ENCODE data around the gene TEN1. TPM values are rescaled to one million over a fixed set of nuclear protein-coding genes. Genes with fewer than 3 reads are reported as not detected.

The TEN1 gene
- total RNA-seq, 1 donor from 2014 or later, result 10.3 TPM

GRCh38 chr17:75976175-75976848 lies 2.7 kb upstream of the TEN1 start:
- no peak overlapping the region for H3K4me3 ChIP-seq
- no peaks in the 10 kb centered on the region for H3K9me3 ChIP-seq
- H3K27ac ChIP-seq, result peak overlapping the region; percentile 30
- intact Hi-C loops (cut with DNase I), result no loop called here
- TF ChIP-seq POLR2A (IDR thresholded peaks at IDR 0.05) (no peak), POLR2AphosphoS5 (IDR thresholded peaks at IDR 0.05; ENCODE audit: insufficient read depth in 1 of 2, low read depth in 1 of 2) (no peak), CTCF (IDR thresholded peaks at IDR 0.05) (no peak)
- no peaks in the 10 kb centered on the region for H3K27me3 ChIP-seq
- peaks cover 44% of the 10 kb centered on the region for H3K4me1 ChIP-seq
- no peak for DNase-seq (ENCODE audit: extremely low spot score in 2 of 2)
- peaks cover 0 to 4% of the 10 kb centered on the region in 2 donors for H3K36me3 ChIP-seq

GRCh38 chr17:75979705-75980187 lies 706 bp downstream of the TEN1 start:
- intact Hi-C loops (cut with DNase I), result no loop called here

GRCh38 chr17:75980188-75981018 lies 1.4 kb downstream of the TEN1 start:
- intact Hi-C loops (cut with DNase I), result no loop called here
- peaks cover 72% of the 10 kb centered on the region for H3K4me1 ChIP-seq

More at GRCh38 chr17:75979705-75980187, 706 bp downstream of the TEN1 start:
- Histone ChIP-seq H3K27ac (peak overlapping the region; percentile 97), H3K4me1 (peaks cover 72% of the 10 kb centered on the region), H3K9me3 (no peaks in the 10 kb centered on the region), H3K36me3 (no peaks in the 10 kb centered on the region), H3K27me3 (no peaks in the 10 kb centered on the region), H3K4me3 (peak overlapping the region; percentile 87 to 92)
- peak in 1 of 2 donors; percentile 91 for DNase-seq (ENCODE audit: extremely low spot score in 2 of 2)
- TF ChIP-seq CTCF (IDR thresholded peaks at IDR 0.05), result no peak
- TF ChIP-seq POLR2A (IDR thresholded peaks at IDR 0.05), result no peak
- no peak for TF ChIP-seq POLR2AphosphoS5 (IDR thresholded peaks at IDR 0.05; ENCODE audit: insufficient read depth in 1 of 2, low read depth in 1 of 2)

GRCh38 chr17:75981019-75981615 lies 2.1 kb downstream of the TEN1 start:
- DNase-seq (ENCODE audit: extremely low spot score in 2 of 2), result no peak
- Histone ChIP-seq H3K4me1 (peaks cover 65% of the 10 kb centered on the region), H3K27me3 (no peaks in the 10 kb centered on the region), H3K27ac (peak overlapping the region; percentile 50), H3K9me3 (no peaks in the 10 kb centered on the region), H3K36me3 (no peaks in the 10 kb centered on the region), H3K4me3 (no peak overlapping the region)
- TF ChIP-seq POLR2A (IDR thresholded peaks at IDR 0.05) (no peak), POLR2AphosphoS5 (IDR thresholded peaks at IDR 0.05; ENCODE audit: insufficient read depth in 1 of 2, low read depth in 1 of 2) (no peak)
- intact Hi-C loops (cut with DNase I), result no loop called here

More at GRCh38 chr17:75980188-75981018, 1.4 kb downstream of the TEN1 start:
- Histone ChIP-seq H3K36me3 (no peaks in the 10 kb centered on the region), H3K27me3 (no peaks in the 10 kb centered on the region), H3K4me3 (peak overlapping the region; percentile 87 to 92), H3K27ac (peak overlapping the region; percentile 97), H3K9me3 (no peaks in the 10 kb centered on the region)
- DNase-seq (ENCODE audit: extremely low spot score in 2 of 2), result no peak
- TF ChIP-seq CTCF (IDR thresholded peaks at IDR 0.05), result no peak
- TF ChIP-seq POLR2A (IDR thresholded peaks at IDR 0.05), result no peak
- no peak for TF ChIP-seq POLR2AphosphoS5 (IDR thresholded peaks at IDR 0.05; ENCODE audit: insufficient read depth in 1 of 2, low read depth in 1 of 2)

GRCh38 chr17:75983501-75984181 lies 4.6 kb downstream of the TEN1 start:
- Histone ChIP-seq H3K9me3 (no peaks in the 10 kb centered on the region), H3K27me3 (no peaks in the 10 kb centered on the region), H3K4me1 (peaks cover 43% of the 10 kb centered on the region), H3K4me3 (no peak overlapping the region), H3K27ac (no peak overlapping the region), H3K36me3 (peaks cover 0 to 10% of the 10 kb centered on the region in 2 donors)
- DNase-seq (ENCODE audit: extremely low spot score in 2 of 2), result no peak
- TF ChIP-seq POLR2A (IDR thresholded peaks at IDR 0.05) (no peak), POLR2AphosphoS5 (IDR thresholded peaks at IDR 0.05; ENCODE audit: insufficient read depth in 1 of 2, low read depth in 1 of 2) (peak in 1 of 2 donors; percentile 57), CTCF (IDR thresholded peaks at IDR 0.05) (no peak)
- intact Hi-C loops (cut with DNase I), result no loop called here

Data from vagina (tissue), 2 donors.